ENCODE data around the gene BCL3. TPM values are rescaled to one million over a fixed set of nuclear protein-coding genes. Genes with fewer than 3 reads are reported as not detected.

The BCL3 gene
- total RNA-seq, 5 donors from 2014 or later (not counting 1 experiment from before 2014, with no cell fraction given), result 18.7 to 103 (median 19.4) TPM

DNA sequence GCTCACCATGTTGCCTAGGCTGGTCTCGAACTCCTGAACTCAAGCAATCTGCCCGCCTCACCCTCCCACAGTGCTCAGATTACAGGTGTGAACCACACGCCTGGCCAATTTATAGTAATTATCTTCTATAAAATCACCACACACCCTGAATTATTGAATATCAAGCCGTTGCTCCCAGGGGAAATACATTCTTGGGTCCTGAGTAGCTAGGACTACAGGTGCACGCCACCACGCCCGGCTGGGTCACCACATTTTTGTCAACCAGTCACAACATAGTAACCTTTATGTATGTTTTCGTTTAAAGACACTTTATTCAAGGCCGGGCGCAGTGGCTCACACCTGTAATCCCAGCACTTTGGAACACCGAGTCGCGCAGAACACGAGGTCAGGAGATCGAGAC is 37.5 kb downstream of the BCL3 start:
- Mint-ChIP-seq H3K9me3 (no peaks in the 10 kb centered on the region), H3K4me3 (no peak overlapping the region), H3K4me1 (peaks cover 4 to 8% (median 4%) of the 10 kb centered on the region in 3 donors), H3K27ac (no peak overlapping the region), H3K36me3 (no peaks in the 10 kb centered on the region), H3K27me3 (peaks cover 2 to 3% of the 10 kb centered on the region in 2 donors)
- H3K27me3 ChIP-seq (replicated peaks in 1 of 2; ENCODE audit: control insufficient read depth in 2 of 2, extremely low read depth in 1 of 2, insufficient read depth in 2 of 2, low read length in 1 of 2), result peaks cover 0 to 23% of the 10 kb centered on the region in 2 experiments
- ChIA-PET CTCF (no interaction called here), POLR2A (no interaction called here)
- ATAC-seq (replicated peaks in 1 of 4) (no peak), DNase-seq (no peak)
- H3K4me1 ChIP-seq (ENCODE audit: control insufficient read depth in 1 of 2, extremely low read depth in 1 of 2, insufficient read depth in 2 of 2, low read length in 2 of 2), result peaks cover 0 to 7% of the 10 kb centered on the region in 2 experiments
- H3K4me3 ChIP-seq (ENCODE audit: control insufficient read depth in 1 of 2, extremely low read depth in 1 of 2, low read length in 1 of 2), result no peak overlapping the region
- WGBS (ENCODE audit: insufficient coverage), result 92% methylated on average over 9 of the region's 15 CpGs
- no peak overlapping the region for H3K27ac ChIP-seq (ENCODE audit: low read length)
- H3K9me3 ChIP-seq, result no peaks in the 10 kb centered on the region
- no peaks in the 10 kb centered on the region for H3K36me3 ChIP-seq (ENCODE audit: control insufficient read depth in 2 of 2, extremely low read depth in 1 of 2, insufficient read depth in 1 of 2, low read length in 1 of 2)

- no peak for DNase-seq
- no peak for ATAC-seq (replicated peaks in 1 of 4)
- POLR2A ChIA-PET, result no interaction called here
- Mint-ChIP-seq H3K27ac (no peak overlapping the region), H3K9me3 (no peaks in the 10 kb centered on the region), H3K27me3 (peaks cover 2 to 3% of the 10 kb centered on the region in 2 donors), H3K4me3 (no peak overlapping the region), H3K4me1 (peaks cover 4 to 7% (median 4%) of the 10 kb centered on the region in 3 donors), H3K36me3 (no peaks in the 10 kb centered on the region)
- Histone ChIP-seq H3K27me3 (replicated peaks in 1 of 2; ENCODE audit: control insufficient read depth in 2 of 2, extremely low read depth in 1 of 2, insufficient read depth in 2 of 2, low read length in 1 of 2) (peaks cover 0 to 14% of the 10 kb centered on the region in 2 experiments), H3K27ac (ENCODE audit: low read length) (no peak overlapping the region), H3K9me3 (no peaks in the 10 kb centered on the region), H3K4me1 (ENCODE audit: control insufficient read depth in 1 of 2, extremely low read depth in 1 of 2, insufficient read depth in 2 of 2, low read length in 2 of 2) (peaks cover 0 to 7% of the 10 kb centered on the region in 2 experiments), H3K36me3 (ENCODE audit: control insufficient read depth in 2 of 2, extremely low read depth in 1 of 2, insufficient read depth in 1 of 2, low read length in 1 of 2) (no peaks in the 10 kb centered on the region), H3K4me3 (ENCODE audit: control insufficient read depth in 1 of 2, extremely low read depth in 1 of 2, low read length in 1 of 2) (no peak overlapping the region)
- WGBS (ENCODE audit: insufficient coverage), result 72% methylated on average over 5 of the region's 6 CpGs
- CTCF ChIA-PET, result interaction anchor here in 1 of 2 donors (0.6 kb wide), 1 partner anchor 64 kb away, joined by 5 read pairs; no protein-coding TSS in a partner anchor
These were observed 40.5 kb downstream of the BCL3 start for GRCh38 chr19:44788971-44789370.

DNA sequence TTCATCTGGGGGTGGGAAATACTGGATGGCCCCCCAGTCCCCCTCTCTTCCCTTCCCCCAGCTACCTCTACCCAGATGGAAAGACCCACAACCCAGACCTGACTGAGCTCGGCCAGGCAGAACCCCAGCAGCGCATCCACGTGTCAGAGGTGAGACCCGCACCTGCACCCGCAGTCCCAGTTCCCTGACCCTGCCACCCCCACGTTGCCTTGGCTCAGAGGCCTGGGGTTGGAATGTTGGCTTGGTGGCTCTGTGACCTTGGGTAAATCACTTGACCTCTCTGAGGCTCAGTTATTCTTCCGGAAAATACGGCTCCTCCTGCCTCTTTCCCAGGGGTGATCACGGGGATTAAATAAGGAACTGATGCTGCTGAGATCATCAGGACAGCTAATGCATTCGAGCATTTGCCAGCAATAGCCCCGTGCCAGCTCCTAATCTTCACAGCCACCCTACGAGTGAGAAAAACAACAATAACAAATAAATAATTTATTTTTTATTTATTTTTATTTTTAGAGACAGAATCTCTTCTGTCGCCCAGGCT is 41.5 kb downstream of the BCL3 start:
- no peaks in the 10 kb centered on the region for H3K4me1 ChIP-seq (ENCODE audit: control insufficient read depth in 1 of 2, extremely low read depth in 1 of 2, insufficient read depth in 2 of 2, low read length in 2 of 2)
- no peaks in the 10 kb centered on the region for H3K4me1 Mint-ChIP-seq
- H3K36me3 ChIP-seq (ENCODE audit: control insufficient read depth in 2 of 2, extremely low read depth in 1 of 2, insufficient read depth in 1 of 2, low read length in 1 of 2), result no peaks in the 10 kb centered on the region
- H3K27ac Mint-ChIP-seq, result no peak overlapping the region
- ChIA-PET CTCF (no interaction called here), POLR2A (interaction anchor here in 1 of 2 donors (0.7 kb wide), 1 partner anchor 15 kb away, joined by 5 read pairs; no protein-coding TSS in a partner anchor)
- no peak overlapping the region for H3K27ac ChIP-seq (ENCODE audit: low read length)
- WGBS (ENCODE audit: insufficient coverage), result 81% methylated on average over 9 of the region's 13 CpGs
- peaks cover 0 to 8% of the 10 kb centered on the region in 2 experiments for H3K27me3 ChIP-seq (replicated peaks in 1 of 2; ENCODE audit: control insufficient read depth in 2 of 2, extremely low read depth in 1 of 2, insufficient read depth in 2 of 2, low read length in 1 of 2)
- no peaks in the 10 kb centered on the region for H3K36me3 Mint-ChIP-seq
- no peaks in the 10 kb centered on the region for H3K9me3 ChIP-seq
- H3K27me3 Mint-ChIP-seq, result no peaks in the 10 kb centered on the region
- no peaks in the 10 kb centered on the region for H3K9me3 Mint-ChIP-seq
- ATAC-seq (replicated peaks in 1 of 4), result no peak
- no peak overlapping the region for H3K4me3 Mint-ChIP-seq
- no peak for DNase-seq
- no peak overlapping the region for H3K4me3 ChIP-seq (ENCODE audit: control insufficient read depth in 1 of 2, extremely low read depth in 1 of 2, low read length in 1 of 2)

DNA sequence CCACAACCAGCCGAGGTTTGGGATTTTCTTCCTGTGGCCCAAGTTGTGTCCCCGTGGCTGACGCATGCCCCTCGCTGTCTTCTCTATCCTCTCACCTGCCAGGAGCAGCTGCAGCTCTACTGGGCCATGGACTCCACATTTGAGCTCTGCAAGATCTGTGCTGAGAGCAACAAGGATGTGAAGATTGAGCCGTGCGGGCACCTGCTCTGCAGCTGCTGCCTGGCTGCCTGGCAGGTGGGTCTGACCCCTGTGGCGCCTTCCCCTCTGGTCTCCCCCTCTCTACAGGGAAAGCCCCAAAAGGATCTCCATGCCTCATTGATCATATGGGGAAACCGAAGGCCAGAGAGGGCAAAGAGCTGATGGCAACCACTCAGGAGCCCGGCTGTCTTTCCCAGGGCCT is 43.8 kb downstream of the BCL3 start:
- no peaks in the 10 kb centered on the region for H3K36me3 Mint-ChIP-seq
- CTCF ChIA-PET, result interaction anchor here in 1 of 2 donors (0.7 kb wide), 1 partner anchor 13 kb away, joined by 3 read pairs; no protein-coding TSS in a partner anchor
- H3K27ac Mint-ChIP-seq, result no peak overlapping the region
- no peak overlapping the region for H3K4me3 Mint-ChIP-seq
- H3K36me3 ChIP-seq (ENCODE audit: control insufficient read depth in 2 of 2, extremely low read depth in 1 of 2, insufficient read depth in 1 of 2, low read length in 1 of 2), result no peaks in the 10 kb centered on the region
- no peak overlapping the region for H3K4me3 ChIP-seq (ENCODE audit: control insufficient read depth in 1 of 2, extremely low read depth in 1 of 2, low read length in 1 of 2)
- DNase-seq (no peak), ATAC-seq (replicated peaks in 1 of 4) (no peak)
- H3K27me3 ChIP-seq (replicated peaks in 1 of 2; ENCODE audit: control insufficient read depth in 2 of 2, extremely low read depth in 1 of 2, insufficient read depth in 2 of 2, low read length in 1 of 2), result peaks cover 0 to 5% of the 10 kb centered on the region in 2 experiments
- no peaks in the 10 kb centered on the region for H3K9me3 ChIP-seq
- peaks cover 2 to 18% of the 10 kb centered on the region in 2 experiments for H3K4me1 ChIP-seq (ENCODE audit: control insufficient read depth in 1 of 2, extremely low read depth in 1 of 2, insufficient read depth in 2 of 2, low read length in 2 of 2)
- no peaks in the 10 kb centered on the region for H3K27me3 Mint-ChIP-seq
- H3K27ac ChIP-seq (ENCODE audit: low read length), result no peak overlapping the region
- POLR2A ChIA-PET, result no interaction called here
- peaks cover 10 to 18% (median 16%) of the 10 kb centered on the region in 3 donors for H3K4me1 Mint-ChIP-seq
- no peaks in the 10 kb centered on the region for H3K9me3 Mint-ChIP-seq
- 80% methylated on average over 9 of the region's 9 CpGs for WGBS (ENCODE audit: insufficient coverage)

DNA sequence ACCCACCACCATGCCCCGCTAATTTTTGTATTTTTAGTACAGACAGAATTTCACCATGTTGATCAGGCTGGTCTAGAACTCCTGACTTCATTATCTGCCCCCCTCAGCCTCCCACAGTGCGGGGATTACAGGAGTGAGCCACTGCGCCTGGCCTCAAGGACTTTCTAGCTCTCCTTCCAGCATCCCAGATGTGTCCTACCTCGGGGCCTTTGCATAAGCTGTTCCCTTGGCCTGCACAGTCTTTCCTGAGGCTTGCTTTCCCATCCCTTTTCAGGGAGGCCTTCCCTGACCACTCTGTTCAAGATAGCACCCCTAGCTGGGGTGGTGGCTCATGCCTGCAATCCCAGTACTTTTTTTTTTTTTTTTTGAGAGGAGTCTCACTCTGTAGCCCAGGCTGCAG is 46.1 kb downstream of the BCL3 start:
- Mint-ChIP-seq H3K9me3 (no peaks in the 10 kb centered on the region), H3K36me3 (no peaks in the 10 kb centered on the region), H3K4me3 (no peak overlapping the region), H3K4me1 (peaks cover 13 to 28% (median 22%) of the 10 kb centered on the region in 3 donors), H3K27me3 (no peaks in the 10 kb centered on the region), H3K27ac (peak overlapping the region in 1 of 2 donors; percentile 66)
- Histone ChIP-seq H3K4me1 (ENCODE audit: control insufficient read depth in 1 of 2, extremely low read depth in 1 of 2, insufficient read depth in 2 of 2, low read length in 2 of 2) (peaks cover 2 to 18% of the 10 kb centered on the region in 2 experiments), H3K9me3 (no peaks in the 10 kb centered on the region), H3K36me3 (ENCODE audit: control insufficient read depth in 2 of 2, extremely low read depth in 1 of 2, insufficient read depth in 1 of 2, low read length in 1 of 2) (no peaks in the 10 kb centered on the region), H3K27me3 (replicated peaks in 1 of 2; ENCODE audit: control insufficient read depth in 2 of 2, extremely low read depth in 1 of 2, insufficient read depth in 2 of 2, low read length in 1 of 2) (peaks cover 0 to 5% of the 10 kb centered on the region in 2 experiments), H3K27ac (ENCODE audit: low read length) (no peak overlapping the region), H3K4me3 (ENCODE audit: control insufficient read depth in 1 of 2, extremely low read depth in 1 of 2, low read length in 1 of 2) (no peak overlapping the region)
- CTCF ChIA-PET, result interaction anchor here in 1 of 2 donors (0.6 kb wide), 1 partner anchor 68 kb away, joined by 3 read pairs; no protein-coding TSS in a partner anchor
- WGBS (ENCODE audit: insufficient coverage), result 79% methylated on average over 3 of the region's 4 CpGs
- POLR2A ChIA-PET, result no interaction called here
- no peak for ATAC-seq (replicated peaks in 1 of 4)
- no peak for DNase-seq

GRCh38 chr19:44795398-44795987 is 47.0 kb downstream of the BCL3 start:
- no peaks in the 10 kb centered on the region for H3K9me3 Mint-ChIP-seq
- H3K27me3 ChIP-seq (replicated peaks in 1 of 2; ENCODE audit: control insufficient read depth in 2 of 2, extremely low read depth in 1 of 2, insufficient read depth in 2 of 2, low read length in 1 of 2), result peaks cover 0 to 5% of the 10 kb centered on the region in 2 experiments
- H3K27me3 Mint-ChIP-seq, result no peaks in the 10 kb centered on the region
- H3K36me3 Mint-ChIP-seq, result no peaks in the 10 kb centered on the region
- DNase-seq (no peak), ATAC-seq (replicated peaks in 1 of 4) (no peak)
- no peak overlapping the region for H3K4me3 Mint-ChIP-seq
- peaks cover 15 to 32% (median 22%) of the 10 kb centered on the region in 3 donors for H3K4me1 Mint-ChIP-seq
- no peak overlapping the region for H3K4me3 ChIP-seq (ENCODE audit: control insufficient read depth in 1 of 2, extremely low read depth in 1 of 2, low read length in 1 of 2)
- ChIA-PET POLR2A (no interaction called here), CTCF (interaction anchor here (0.6 to 0.7 kb wide), 2 partner anchors 67 to 102 kb away, joined by 3 to 4 read pairs; no protein-coding TSS in a partner anchor)
- 92% methylated on average over 5 of the region's 13 CpGs for WGBS (ENCODE audit: insufficient coverage)
- peaks cover 2 to 21% of the 10 kb centered on the region in 2 experiments for H3K4me1 ChIP-seq (ENCODE audit: control insufficient read depth in 1 of 2, extremely low read depth in 1 of 2, insufficient read depth in 2 of 2, low read length in 2 of 2)
- H3K27ac ChIP-seq (ENCODE audit: low read length), result no peak overlapping the region
- H3K36me3 ChIP-seq (ENCODE audit: control insufficient read depth in 2 of 2, extremely low read depth in 1 of 2, insufficient read depth in 1 of 2, low read length in 1 of 2), result no peaks in the 10 kb centered on the region
- no peaks in the 10 kb centered on the region for H3K9me3 ChIP-seq
- no peak overlapping the region for H3K27ac Mint-ChIP-seq

Measured in T-cell (primary cell).